ENCODE measurements around the gene UBE2I.
"Not testable (repeated sequence)": the region's sequence is repeated elsewhere in the genome, so short reads cannot be mapped to it uniquely, and the experiment has no call there.

The UBE2I gene

DNA sequence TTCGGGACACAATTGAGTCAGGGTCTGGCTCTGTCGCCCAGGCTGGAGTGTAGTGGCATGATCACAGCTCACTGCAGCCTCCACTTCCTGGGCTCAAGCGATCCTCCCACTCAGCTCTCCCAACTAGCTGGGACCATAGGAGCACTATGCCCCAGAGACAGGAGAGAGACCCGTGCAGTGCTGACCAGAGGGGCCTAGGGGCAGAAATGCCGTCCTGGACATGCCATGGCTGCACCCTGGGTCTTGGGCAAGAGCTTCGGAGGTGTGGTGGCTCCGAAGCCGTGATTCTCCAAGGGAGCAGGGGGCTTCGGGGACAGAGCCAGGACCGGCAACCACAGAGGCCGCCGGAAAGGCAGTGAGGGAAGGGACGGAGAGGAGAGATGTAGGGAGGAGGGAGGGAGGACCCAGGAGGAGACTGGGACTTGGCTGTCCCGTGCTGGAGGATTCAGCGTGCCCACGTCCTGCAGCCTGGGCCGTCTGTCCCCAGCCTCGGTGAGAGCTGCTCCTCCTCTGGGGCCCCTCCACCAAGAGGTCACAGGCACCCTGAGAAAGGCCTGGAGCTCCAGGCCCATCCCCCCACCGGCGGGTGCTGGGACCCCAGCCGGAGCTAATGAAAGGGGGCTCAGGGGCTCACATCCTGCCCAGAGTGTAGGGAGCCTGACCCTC is 31.7 kb upstream of the UBE2I start:
- DNase-seq = no peak

DNA sequence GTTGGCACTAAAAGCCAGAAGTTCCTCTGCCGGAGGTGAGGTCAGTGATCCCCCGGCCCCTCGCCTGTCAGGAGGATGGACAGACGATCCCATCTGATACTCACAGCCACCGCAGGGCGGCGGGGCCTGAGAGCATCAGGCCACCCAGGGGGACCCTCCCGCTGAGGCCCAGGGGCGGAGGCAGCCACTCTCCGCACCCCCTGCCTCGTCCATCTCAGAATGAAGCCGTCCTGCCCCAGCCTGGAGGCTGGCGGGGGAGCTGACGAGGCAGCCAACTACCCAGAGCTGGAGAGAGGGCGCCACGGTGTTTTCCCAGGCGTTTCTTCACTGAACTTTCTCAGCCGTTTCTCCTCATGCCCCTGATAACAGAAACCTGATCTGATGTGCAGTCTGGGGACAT is 31.0 kb upstream of the UBE2I start:
- no peak for DNase-seq

DNA sequence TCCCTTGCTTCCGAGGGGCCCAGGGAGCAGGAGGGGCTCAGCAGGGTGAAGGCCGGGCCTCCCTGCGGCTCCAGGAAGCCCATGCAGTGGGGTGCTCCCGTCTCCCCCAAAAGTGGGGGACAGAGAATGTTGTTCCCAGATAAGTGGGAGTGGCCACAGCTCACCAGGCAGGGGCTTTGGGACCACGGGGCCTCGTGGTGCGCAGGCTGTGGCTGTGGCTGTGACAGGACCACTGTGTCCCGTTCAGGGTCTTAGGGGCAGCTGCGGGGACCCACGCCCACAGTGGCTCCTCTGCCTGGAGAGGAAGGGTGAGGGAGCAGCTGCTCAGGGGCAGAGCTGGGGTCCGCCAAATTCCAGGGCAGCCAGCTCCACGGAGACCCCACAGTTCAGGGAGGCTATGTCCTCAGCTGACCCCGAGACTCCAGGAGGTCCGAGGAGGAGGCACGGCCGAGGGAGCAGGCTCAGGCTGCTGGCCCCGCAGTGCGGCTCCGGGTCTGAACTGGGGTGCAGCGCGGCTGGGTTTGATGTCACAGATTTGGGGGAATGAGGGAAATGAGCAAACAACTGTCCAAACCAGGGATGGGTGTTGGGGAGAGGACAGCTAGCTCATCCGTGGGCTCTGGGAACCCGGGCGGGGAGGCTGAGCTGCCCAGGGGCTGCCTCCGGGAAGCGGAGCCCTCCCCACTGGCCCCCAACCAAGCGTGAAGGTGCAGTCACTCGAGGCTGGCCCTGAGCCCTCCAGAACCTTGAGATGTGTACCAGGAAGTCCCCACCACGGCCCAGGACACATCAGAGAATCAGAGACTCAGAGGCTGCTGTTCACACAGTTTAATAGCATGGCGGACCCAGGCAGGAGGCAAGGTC is 30.1 kb upstream of the UBE2I start:
- no peak for DNase-seq

DNA sequence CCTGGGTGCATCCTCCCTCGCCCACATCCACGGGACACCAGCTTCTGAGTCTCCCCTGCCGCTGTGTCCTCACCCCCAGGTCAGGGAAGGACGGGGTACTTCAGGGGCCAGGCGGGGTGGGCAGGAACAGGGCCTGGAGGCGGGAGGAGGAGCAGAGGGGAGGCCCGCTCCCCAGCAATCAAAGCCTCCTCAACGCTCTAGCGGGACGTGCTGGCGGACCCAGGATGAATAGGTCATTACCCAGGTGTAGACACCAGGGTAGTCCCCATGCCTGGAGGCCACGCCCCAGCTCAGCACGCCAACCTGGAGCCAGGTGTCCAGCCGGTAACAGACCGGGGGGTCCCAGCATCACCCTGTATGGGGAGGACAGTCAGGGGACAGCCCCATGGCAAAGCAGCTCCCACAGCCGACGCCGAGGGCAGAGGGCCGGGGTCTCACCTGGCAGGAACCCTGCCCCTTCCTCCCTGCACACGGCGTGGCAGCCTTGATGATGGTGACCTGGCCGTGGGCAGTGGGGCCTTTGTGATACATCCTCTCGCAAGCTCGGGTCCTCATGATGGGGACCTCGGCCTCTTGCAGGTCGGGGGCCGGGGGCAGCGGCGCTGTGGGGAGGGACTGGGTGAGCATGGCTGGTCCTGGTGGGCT is 29.4 kb upstream of the UBE2I start:
- DNase-seq = no peak

DNA sequence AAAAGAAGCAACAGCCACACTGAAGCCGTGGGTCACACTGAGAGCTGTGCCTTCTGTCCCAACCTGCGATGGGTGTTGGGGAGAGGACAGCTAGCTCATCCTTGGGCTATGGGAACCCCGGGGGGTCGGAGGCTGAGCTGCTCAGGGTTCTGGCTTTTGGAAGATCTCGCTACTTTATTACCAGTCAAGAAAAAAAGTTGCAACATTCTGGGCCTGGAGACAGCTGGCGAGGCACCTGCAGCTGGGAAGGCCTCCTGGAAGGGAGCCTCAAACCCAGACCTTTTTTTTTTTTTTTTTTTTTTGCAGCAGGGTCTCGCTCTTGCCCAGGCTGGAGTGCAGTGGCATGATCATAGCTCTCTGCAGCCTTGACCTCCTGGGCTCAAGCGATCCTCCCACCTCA is 28.7 kb upstream of the UBE2I start:
- no peak for DNase-seq

DNA sequence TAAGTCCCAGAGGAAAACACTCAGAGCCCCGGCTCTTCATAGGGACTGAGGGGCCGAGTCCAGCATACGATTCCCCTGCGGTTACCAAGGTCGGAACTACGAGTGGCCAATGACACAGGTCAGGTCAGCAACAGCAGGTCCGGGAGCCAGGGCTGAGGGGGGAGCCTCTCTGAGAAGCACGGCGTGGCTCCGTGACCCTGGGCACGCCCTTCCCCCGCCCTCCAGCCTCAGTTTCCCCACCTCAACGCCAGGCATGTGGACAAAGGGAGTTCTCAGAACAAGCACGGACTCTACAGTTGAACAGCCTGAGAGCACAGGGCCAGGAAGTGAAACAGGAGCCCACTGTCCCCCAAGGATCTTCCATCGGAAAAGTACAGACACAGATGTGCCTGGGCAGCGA is 27.9 kb upstream of the UBE2I start:
- no peak for DNase-seq

DNA sequence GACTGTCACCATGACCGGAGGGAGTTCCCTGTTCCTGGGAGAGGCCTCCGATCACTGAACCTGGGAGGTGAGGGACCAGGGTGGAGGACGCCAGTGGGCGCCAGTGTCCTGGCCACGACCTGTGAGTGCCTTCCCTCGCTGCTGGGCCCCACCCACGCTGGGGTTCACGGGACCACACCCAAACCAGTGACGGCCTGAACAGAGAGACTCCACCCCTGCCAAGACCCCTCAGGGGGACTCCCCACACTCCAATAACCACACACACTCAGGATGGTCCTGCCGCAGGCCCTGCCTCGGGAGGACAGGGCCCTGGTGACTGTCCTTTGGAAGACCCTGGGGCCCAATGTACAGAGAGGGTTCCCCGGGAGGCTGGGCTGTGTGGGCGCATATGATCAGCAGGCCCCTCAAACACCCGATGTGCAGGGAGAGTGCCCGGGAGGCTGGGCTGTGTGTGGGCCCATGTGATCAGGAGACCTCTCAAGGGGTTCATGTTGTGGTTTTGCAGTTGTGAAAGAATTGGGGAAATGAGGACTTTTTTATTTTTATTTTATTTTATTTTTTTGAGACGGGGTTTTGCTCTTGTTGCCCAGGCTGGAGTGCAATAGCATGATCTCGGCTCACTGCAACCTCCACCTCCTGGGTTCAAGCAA is 27.0 kb upstream of the UBE2I start:
- DNase-seq = no peak

DNA sequence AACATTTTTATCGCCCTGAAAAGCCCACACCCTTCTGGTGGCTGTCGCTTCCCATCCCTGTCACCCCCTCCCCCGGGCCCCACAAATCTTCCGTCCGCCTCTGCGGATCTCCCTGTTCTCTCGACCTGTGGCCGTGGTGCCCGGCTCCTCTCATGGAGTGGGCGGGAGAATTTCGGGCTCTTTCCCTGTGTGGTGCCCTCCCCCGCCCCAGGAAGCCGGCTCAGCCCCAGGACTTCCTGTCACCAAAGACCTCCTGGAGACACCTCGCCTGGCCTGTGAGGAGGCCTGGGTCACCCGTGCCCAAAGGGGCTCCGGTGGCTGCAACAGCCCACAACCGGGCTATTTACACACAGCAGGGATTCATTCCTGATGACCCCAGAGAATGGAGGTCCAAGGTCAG is 26.1 kb upstream of the UBE2I start:
- DNase-seq = no peak

DNA sequence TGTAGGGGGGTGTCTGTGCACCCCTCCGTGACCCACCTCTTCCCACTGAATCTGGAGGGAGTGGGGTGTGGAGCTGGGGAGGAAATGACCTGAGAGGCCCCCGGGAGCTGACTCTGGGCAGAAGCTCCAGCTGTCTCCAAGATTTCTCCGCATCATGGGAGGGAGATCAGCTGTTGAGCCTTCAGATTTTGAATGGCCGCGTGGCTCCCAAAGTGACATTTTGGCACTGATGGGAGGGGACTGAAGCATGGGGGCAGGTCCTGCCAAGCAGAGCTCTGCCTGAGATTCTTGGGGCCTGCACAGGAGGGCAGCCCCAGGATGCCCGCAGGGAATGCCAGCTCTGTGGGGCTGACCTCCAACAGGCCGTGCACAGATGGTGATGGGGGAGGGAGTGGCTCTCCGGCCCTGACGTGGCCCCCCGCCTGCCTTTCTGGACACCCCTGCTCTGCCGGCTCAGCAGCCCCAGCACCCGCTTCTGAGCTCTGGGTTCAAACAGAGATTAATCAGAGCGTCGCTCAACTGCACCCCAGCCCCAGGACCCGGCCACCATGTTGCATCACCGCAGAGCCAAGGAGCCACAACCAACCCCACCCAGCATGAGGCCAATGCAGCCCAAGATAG is 25.3 kb upstream of the UBE2I start:
- DNase-seq = no peak

DNA sequence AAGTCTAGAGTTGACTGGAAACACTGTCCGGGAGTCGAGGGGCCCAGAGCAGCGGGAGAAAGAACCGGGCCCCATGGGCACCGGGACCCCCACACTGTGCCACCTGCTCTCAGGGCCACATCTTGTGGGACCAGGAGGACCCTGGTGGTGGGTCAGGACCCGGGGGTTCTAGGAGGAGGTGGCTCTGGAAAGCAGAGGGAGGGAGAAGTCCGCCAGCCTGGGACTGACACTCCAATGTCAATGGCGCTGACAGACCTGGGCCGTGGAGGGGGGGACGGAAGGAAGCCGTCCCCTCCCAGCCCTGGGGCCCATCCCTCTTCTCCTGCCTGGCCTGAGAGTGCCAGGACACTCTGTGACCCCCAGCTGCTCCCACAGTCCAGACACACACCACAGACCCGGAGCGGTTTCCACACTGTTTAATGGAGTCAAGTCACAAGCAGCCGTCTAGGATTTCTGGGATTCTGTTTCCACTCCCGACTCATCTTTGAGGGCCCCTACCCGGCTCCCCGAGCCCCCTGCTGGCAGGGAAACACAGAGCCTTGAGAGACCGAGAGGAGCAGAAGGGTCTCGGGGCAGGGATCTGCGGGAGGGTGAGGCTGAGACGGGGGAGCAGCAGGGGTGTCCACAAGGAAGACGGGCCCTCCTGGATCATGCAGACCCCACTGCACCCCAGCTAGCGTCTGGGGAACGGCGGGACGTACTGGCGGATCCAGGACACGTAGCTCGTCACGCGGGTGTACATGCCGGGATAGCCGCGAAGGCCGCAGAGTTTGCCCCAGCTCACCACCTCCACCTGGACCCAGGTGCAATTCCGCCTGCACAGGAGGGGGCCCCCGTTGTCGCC is 23.5 kb upstream of the UBE2I start:
- DNase-seq = no peak

DNA sequence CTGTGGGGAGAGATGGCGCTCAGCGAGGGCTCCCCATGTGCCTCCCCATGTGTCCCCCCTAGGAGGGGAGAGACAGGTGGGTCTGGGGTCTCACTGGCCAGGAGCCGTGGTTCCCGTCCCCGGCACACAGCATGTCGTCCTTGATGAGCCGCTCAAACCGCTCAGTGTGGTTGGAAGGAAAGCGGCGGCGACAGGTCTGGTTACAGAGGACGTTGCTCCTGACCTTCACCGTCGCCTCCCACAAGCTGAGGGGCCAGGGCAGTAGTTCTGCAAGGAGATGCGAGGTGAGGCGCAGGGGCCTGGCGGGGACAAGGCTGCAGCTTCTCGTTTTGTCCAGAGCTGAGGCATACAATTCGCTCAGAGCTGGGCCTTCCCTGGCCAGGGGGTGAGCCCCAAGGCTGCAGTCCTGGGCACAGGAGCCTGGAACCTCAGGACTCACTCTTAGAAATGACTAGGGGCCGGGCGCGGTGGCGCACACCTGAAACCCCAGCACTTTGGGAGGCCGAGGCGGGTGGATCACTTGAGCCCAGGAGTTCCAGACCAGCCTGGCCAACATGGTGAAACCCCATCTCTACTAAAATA is 22.8 kb upstream of the UBE2I start:
- no peak for DNase-seq

DNA sequence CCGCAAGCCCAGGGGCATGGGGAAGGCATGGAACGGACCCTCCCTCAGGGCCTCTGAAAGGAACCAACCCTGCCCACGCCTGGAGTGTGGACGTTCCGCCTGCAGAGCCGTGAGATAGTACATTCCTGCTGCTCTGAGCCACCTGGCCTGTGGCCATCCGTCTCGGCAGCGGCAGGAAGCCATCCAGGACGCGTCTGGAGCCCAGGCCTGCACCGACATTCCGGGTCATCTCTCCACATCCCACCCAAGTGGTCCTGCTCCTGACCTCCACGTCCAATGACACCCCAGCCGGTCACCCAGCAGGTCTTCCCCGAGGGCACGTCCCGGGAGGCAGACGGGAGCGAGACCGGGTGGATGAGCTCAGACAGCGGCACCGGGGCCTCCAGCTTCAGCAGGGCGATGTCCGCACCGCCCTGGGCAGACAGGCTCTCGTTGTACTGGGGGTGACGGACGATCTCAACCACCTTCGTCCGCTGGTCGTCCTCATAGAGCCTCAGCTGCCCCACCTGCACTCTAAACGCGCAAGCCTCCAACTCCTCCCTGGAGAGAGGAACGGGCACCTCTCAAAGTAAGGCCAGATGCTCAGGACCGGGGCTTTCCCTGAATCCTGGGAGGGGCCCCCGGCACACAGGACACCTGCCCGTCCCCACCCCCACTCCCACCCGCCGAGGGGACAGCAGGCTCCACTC is 21.3 kb upstream of the UBE2I start:
- DNase-seq = no peak

DNA sequence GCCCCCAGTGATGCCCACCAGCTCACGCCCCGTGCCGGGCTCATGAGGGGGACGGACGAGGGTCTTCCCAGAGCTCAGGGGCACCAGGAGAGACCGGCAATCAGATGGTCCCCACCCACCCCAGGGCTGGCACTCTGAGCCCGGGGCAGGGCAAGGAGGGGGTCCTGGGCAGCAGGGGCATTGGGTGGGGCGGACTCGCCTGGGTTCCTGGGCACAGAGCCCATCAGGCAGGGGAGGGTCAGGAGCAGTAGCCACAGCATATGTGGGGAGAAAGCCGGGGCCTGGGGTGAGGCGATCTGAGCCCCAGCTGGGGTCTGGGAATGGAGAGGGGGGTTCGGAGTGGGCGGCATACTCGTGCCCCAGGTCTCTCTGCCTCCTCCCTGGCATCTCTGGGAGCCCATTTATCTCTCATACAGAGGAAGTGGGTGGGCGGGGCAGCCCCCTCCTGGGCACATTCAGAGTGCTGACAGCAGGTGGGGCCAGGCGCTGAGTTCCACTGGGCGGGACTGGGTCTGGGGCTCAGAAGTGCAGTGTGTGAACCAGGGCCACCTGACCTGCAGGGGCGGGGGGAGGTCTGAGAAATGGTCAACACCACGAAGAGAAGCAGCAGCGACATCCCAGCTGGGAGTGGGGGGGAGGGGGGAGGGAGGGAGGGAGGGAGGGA is 20.5 kb upstream of the UBE2I start:
- no peak for DNase-seq

DNA sequence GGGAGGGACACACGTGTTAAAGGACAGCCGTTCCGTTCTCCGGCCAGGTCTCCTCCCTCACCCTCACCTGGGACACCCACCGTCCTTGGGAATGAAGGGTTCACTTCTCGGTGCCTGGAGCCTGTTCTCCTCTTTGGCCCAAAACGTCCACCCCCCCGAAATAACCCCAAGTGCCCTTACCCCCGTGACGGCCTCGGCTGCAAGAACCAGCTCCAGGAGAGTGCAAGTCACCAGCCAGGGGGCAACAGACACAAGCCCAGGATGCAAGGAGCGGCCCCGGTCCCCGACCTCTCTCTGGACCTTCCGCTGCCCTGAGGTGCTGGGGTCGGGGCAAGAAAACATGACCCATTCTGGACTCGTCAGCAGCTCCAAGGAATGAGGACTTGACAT is 20.0 kb upstream of the UBE2I start:
- no peak for DNase-seq

DNA sequence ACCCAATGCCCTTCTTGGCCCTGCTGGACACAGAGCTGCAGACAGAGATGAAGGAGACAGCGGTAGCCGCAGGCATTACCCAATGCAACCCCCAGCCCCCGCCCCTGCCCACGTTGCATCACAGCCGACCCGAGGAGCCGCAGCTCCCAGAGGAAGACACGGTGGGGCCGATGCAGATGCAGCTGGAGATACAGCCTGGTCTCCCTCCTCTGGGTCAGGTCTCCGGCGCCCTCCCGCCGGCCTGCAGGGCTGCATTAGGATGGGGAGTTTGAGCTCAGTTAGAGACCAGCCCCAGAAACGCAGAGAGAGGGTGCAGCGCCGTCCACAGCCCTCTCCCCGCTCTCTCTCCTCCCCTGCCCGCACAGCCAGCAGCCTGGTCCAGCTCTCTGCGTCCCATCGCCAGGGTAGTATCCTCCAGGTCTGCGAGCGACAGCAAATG is 19.4 kb upstream of the UBE2I start:
- DNase-seq = no peak

DNA sequence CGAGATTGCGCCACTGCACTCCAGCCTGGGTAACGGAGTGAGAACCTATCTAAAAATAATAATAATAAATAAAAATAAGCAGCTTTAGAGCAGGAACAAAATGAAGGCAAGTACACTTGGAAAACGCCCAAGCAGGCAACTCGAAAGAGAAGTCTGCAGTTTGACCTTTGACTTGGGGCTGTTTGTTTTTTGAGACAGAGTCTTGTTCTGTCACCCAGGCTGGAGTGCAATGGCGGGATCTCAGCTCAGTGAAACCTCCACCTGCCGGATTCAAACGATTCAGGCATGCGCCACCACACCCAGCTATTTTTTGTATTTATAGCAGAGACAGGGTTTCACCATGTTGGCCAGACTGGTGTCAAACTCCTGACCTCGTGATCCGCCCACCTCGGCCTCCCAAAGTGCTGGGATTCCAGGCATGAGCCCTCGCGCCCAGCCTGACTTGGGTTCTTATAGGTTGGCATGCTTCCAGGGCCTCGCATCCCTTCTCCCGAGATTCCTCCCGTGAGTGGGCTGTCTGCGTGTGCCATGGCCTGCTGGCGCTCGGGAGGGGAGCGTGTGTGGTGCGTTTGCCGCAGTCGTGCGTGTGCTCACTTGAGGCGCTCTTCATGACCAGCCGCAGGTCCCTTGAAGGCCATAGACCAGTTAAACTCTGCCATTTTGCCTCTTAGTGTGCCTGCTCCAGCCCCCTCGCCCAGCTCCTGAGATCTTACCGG is 18.4 kb upstream of the UBE2I start:
- DNase-seq = no peak

DNA sequence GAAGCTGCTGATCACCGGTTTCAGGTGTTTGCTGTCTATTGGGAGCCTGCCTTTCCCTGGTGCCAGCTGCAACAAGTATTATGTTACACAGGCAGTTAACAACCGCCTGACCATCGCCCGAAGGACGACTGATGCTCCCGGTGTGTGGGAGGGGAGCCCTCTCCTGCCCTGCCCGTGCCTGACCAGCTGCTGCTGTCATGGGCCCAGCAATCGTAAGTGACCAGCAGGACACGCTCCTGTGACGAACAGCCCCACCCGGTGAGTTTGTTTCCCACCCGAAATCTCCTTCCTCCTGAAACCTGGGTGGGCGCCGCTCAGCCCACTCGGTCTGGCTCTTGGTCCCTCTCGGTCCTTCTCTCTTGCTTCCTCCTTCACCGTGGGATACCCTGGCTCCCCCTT is 17.9 kb upstream of the UBE2I start:
- no peak for DNase-seq

DNA sequence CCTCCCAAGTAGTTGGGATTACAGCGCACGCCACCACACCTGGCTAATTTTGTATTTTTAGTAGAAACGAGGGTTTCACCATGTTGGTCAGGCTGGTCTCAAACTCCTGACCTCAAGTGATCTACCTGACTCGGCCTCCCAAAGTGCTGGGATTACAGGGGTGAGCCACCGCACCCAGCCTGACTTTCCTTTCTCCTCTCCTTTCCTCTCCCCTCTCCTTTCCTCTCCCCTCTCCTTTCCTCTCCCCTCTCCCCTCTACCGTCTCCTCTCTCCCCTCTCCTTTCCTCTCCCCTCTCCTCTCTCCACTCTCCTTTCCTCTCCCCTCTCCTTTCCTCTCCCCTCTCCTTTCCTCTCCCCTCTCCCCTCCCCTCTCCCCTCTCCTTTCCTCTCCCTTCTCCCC is 17.2 kb upstream of the UBE2I start:
- not testable (repeated sequence) for DNase-seq

DNA sequence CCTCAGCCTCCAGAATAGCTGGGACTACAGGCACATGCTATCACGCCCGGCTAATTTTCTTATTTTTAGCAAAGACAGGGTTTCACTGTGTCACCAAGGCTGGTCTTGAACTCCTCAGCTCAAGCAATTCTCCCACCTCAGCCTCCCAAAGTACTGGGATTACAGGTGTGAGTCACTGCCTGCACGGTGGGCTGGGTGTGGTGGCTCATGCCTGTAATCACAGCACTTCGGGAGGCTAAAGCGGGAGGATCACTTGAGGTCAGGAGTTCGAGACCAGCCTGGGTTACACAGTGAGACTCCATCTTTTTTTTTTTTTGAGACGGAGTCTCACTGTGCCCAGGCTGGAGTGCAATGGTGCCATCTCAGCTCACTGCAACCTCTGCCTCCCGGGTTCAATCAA is 16.6 kb upstream of the UBE2I start:
- DNase-seq = not testable (repeated sequence)
